8988T (cell line): ENCODE results near the gene SNX4.
"Not testable (repeated sequence)": the region's sequence is repeated elsewhere in the genome, so short reads cannot be mapped to it uniquely, and the experiment has no call there.

Experiments used
- DNase-seq: peaks from one replicate; pipeline ENCODE4 v3.0.0; 2011

The SNX4 gene

DNA sequence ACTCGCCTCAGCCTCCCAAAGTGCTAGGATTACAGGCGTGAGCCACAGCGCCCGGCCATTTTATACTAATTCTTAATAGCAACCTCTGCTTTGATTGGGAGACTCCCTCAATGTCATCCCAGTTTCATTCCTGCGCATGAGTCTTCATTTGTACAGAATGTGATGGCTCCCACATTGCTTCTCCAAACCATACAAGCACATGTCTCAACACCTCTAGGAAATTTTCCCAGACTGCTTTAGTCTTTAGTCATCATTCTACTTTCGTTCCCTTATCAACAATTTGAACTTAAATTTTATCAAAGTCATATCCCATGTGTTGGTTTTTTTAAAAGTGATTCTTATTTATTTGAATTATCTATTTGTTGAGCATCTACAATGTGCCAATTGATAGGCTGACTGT lies 58.1 kb downstream of the SNX4 start:
- DNase-seq: no peak

DNA sequence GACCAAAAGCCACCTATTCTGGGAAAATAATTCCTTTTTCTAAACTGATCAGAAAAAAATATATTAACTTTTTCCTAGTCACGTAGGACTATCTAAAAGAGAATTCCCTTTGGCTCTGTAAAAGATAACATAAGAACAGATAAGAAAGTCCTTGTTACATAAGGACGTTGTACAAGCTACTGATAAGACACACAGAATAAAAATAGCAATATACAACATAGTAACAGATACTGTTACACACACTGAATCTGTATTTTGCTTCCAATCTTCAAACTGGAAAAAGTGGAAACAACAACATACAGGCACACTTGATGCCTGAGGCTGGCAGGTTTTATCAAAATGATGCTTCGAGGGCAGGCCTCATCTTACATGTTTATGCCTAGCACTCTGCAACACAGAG lies 59.8 kb downstream of the SNX4 start:
- DNase-seq: no peak

DNA sequence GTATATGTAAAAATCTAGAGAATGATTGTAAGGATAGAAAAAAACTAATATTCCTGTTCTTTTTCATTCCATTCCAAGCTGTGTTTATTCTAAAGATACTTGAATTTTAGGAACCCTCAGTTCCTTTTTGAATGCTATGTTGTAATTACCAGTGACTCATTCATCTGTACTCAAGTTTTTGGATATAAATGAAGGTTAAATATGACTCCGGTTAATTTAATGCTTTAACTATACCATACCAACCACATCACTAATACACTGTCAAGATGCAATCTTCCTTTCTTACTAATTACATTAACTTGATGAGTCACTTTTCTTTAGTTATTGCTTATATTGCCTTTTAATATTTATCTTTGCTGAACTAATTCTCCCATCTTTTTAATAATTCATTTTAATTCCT lies 76.1 kb downstream of the SNX4 start:
- no peak for DNase-seq

- DNase-seq: no peak
Measured at GRCh38 chr3:125442506-125442905, 77.5 kb downstream of the SNX4 start.

- no peak for DNase-seq
Measured at GRCh38 chr3:125440970-125441369, 79.0 kb downstream of the SNX4 start.

GRCh38 chr3:125440559-125440955 lies 79.4 kb downstream of the SNX4 start:
- no peak for DNase-seq

DNA sequence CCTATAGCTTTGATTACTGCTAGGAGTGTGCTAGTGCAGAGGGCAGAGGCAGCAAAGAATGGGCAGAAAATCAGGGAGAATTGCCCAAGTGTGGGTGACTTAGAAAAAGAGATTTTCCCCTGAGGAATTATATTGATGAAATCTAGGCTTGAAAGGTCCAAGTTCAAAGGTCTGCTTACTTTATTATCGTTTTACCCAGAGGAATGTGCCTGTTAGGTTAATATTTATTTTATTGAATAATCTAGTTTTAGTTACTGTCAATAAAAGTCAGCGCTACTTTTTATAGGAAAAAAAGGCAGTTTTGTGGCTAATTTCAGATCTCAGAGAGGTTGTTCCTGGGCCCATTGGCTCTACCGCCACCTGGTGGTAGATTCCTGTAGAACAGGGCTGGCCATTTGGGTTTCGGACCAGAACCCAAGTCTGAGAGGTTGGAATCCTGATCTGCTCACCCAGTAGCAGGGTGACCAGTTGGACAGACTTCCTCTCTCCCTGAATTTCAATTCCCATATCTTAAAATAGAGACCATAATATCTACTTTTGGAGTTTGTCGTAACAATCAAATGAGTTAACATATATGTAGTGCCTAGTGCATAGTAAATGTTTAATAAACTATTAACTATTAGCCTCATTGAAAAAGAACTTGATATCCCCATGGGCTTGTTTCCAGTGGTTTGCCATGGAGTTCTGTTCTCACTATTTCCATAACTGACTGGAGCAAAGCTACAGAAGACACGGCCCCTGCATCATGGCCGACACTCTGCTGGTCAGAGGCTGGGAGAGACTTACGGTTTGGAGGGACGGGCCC lies 82.2 kb downstream of the SNX4 start:
- DNase-seq: no peak

GRCh38 chr3:125436921-125437320 lies 83.1 kb downstream of the SNX4 start:
- no peak for DNase-seq

DNA sequence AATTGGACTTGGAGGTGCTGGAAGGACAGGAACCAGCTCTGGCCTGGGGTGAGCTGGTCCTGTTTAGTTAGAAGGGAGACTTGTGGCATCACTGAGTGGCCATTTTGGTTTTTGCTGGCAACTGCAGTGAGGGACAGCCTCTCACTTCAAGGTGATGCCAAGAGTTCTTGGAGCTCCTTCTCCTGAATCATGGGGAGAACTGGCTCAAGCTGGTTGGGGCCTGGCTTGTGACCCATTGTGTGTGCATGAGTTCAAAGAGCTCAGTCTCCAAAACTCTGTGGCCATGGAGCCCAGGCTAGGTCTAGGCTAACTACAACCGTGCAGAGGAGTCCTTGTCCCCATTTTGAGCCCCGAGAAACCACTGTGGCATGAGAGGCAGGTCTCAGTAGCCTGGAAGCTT lies 84.8 kb downstream of the SNX4 start:
- DNase-seq: no peak

GRCh38 chr3:125434582-125435011 lies 85.4 kb downstream of the SNX4 start:
- no peak for DNase-seq

DNA sequence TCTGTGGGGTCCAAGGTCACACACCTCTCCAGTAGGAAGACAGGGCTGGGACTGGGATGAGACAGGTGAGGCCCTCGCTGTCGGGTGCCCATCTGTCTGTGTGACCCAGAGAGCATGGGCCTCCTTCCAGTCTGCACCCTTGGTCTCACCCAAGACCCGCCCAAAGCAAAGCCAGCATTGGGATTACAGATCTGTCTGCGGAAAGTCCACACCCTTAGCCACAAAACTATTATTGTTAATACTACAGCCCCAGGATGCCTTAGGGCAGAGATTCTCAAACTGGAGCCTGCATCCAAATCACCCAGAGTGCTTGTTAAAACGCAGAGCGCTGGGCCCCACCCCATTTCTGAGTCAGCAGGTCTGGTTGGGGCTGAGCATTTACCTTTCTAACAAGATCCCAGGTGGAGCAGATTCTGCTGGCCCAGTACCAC lies 86.4 kb downstream of the SNX4 start:
- DNase-seq: no peak

DNA sequence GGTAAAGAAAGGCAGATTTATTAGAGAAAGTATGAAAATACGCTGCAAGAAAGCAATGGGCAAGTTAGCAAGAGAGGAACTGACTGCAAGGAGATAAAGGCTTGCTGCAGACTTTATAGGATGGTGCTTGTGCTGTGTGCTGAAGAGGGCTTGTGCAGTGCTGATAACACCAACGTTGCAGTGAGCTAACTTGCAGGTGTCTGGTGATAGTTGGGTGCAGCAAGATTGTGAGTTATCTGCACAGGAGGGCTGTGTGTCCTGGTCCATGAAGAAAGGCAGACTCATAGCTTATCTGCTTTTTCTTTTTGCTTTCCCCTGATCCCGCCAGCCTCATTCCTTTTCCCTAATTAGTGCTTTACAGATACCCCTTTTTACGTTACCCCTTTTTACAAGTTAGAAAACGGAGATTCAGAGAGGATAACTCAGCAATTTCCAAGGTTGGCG lies 86.9 kb downstream of the SNX4 start:
- no peak for DNase-seq

GRCh38 chr3:125431912-125432790 lies 87.9 kb downstream of the SNX4 start:
- no peak for DNase-seq

- DNase-seq: no peak
Measured at GRCh38 chr3:125431391-125431790, 88.6 kb downstream of the SNX4 start.

- no peak for DNase-seq
Measured at GRCh38 chr3:125428216-125428830, 91.7 kb downstream of the SNX4 start.

DNA sequence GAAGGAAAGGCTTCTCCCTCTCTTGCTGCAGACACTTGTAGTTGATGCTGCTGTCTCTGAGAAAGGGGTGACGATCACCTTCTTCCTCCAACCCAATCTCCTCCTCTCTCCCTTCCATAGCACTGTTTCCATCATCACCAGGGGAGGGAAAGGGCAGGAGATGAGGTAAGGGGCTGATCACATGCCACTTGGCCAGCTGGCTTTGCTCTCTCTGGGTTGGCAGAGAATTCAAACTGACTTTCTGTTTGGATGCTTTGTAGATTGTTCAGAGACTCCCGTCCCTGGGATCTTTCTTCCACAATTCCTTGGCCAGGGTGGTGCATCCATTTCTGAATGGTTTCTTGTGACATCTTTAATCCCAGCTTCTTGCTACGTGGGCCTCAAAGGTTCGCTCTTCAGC lies 101.7 kb downstream of the SNX4 start:
- DNase-seq: no peak

DNA sequence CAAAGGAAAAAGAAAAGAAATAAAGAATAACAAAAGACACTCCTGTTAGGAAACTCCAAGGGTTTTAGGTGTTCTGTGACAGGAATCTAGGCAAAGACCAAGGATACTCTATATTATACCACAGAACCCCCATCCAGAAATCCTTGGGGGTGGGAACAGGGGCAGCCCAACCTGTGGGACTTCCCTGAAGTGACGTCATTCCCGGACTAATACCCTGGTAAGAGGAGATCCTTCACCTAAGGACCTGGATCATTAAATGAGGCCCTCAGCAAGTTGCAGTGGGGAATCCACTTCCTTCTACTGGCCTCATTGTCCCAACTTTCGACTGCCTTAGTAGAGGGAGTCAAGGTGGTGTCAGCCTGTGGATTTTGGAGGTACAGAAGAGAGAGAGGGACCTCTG lies 103.8 kb downstream of the SNX4 start:
- DNase-seq: no peak

GRCh38 chr3:125414669-125415068 lies 105.3 kb downstream of the SNX4 start:
- DNase-seq: no peak

DNA sequence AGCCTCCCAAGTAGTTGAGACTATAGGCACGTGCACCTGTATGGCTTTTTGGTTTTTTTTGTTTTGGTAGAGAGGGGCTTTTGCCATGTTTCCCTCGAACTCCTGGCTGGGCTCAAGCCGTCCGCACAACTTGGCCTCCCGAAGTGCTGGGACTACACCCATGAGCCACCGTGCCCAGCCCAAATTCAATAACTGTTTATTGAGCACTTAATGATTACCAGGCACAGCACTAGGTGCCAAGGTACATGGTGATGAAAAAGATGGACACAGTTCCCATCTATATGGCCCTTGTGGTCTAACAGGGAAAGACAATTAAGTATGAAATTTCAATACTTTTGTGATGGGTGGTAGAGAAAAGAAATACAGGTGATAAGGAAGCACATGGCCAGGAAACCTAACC lies 109.1 kb downstream of the SNX4 start:
- no peak for DNase-seq

GRCh38 chr3:125406070-125406469 lies 113.9 kb downstream of the SNX4 start:
- DNase-seq: no peak

GRCh38 chr3:125405515-125405914 lies 114.5 kb downstream of the SNX4 start:
- not testable (repeated sequence) for DNase-seq

- DNase-seq: no peak
Measured at GRCh38 chr3:125403789-125404188, 116.2 kb downstream of the SNX4 start.

- no peak for DNase-seq
Measured at GRCh38 chr3:125402639-125403038, 117.4 kb downstream of the SNX4 start.

GRCh38 chr3:125401402-125401801 lies 118.6 kb downstream of the SNX4 start:
- no peak for DNase-seq
